ENCODE results near the gene C17orf107.

Gene C17orf107

DNA sequence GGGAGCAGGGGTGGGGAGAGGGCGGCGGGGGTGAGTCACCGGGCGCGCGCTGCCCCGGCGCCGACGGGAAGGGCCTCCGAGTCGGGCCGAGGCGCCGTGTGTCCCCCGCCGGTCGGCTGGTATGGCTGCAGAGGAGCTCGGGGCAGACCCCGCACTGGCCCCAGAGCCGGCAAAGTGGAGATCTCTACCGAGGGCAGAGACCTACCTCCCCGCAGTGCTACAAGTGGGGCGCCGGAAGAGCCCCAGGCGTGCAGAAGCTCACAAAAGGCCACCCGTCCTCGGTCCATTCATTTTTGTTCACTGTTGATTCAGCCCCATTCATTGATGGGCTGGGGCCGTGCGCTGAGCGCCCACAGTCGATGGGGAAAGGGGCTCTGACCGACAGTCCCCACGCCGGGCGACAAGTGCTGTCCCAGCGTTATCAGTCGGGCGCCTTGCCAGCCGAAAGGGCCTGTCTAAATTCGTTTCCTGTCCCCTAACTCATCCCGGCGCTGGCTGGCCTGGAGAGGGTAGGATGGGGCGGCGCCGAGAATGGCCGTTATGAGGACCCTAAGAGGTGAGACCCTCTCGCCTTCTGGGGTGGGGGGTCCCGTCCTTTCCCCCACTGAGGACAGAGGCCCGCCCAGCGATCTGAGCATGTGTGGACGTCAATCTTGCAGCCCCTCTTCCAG, 50.9 kb downstream of the C17orf107 start:
- DNase-seq, result peak in 1 of 2 donors; percentile 37

DNA sequence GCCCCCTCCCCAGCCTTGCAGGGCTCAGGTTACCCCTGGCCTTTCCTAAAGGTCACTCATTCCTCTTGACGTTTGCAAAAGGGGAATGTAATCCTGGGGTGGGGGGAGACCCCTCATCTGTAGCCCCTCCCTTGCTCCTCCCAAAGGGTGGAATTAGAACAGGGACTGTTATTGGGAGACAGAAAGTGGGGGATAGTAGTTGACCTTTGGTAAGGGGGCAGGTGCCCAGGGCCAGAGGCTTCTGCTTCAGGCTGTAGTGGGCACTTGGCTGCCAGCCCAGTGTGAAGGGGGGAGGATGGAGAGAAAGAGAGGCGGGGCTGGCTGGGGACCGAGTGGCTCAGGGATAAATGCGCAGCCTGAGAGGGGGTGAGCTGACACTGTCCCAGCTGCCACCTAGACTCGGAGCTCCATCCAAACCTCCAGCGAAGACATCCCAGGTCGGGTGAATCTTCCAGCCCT, 51.4 kb downstream of the C17orf107 start, which contains the start of gene ENO3:
Gene ENO3, plus strand, starts transcription at position 374 of the 459 bp plus-strand sequence. CDS start 711 bp downstream, outside the sequence.
- no peak for DNase-seq

DNA sequence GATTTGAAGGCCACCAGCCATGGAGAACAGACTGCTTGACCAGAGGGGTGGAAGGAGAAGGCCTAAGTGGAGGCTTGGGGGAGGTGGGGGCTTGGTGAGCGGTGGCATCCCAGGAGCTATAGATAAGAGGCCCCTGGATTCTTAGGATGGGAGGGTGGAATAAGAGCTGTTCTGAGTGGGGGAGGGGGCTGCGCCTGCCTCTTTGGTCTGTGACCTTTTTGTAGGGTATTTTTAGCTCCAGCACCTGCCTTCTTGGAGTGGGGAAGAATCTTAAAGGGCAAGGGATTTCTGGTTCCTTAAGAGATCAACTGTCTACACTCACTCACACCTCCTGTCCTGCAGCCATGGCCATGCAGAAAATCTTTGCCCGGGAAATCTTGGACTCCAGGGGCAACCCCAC, 52.1 kb downstream of the C17orf107 start:
- DNase-seq, result no peak
